ENCODE measurements around the gene PEAK3. TPM values are rescaled to one million over a fixed set of nuclear protein-coding genes. Genes with fewer than 3 reads are reported as not detected.

PEAK3 gene
- polyA plus RNA-seq, 1 of the 3 experiments (the other 2 are of a cell fraction) = not detected

GRCh38 chr19:2227415-2228156 lies 54.4 kb downstream of the PEAK3 start:
- CTCF ChIA-PET = interaction anchor here (1.2 to 2.3 kb wide), 4 partner anchors 10 to 88 kb away, joined by 3 to 6 read pairs (median 5); no protein-coding TSS in a partner anchor

GRCh38 chr19:2226840-2227360 lies 55.1 kb downstream of the PEAK3 start:
- Histone ChIP-seq H3K4me2 (no peak overlapping the region), H3F3A (replicated peaks; ENCODE audit: insufficient read depth) (peaks cover 20% of the 10 kb centered on the region), H3K4me1 (ENCODE audit: control insufficient read depth in 1 of 2, insufficient read depth in 2 of 2, low read depth in 1 of 2, low read length in 1 of 2) (peaks cover 0 to 10% of the 10 kb centered on the region in 2 experiments; a peak in 1 of 4 replicates), H3K27ac (ENCODE audit: low read depth in 2 of 2, low read length in 1 of 2) (no peak overlapping the region), H3K9ac (no peak overlapping the region), H3K36me3 (replicated peaks in 1 of 2; ENCODE audit: control insufficient read depth in 1 of 2, insufficient read depth in 2 of 2, low read length in 1 of 2) (peaks cover 8 to 59% of the 10 kb centered on the region in 2 experiments), H3K9me3 (no peaks in the 10 kb centered on the region), H3K79me2 (ENCODE audit: insufficient read depth) (0 out of 2 replicates have a peak, but pooled peaks cover 4% of the 10 kb centered on the region), H3K9me2 (no peaks in the 10 kb centered on the region), H4K20me1 (ENCODE audit: insufficient read depth) (no peaks in the 10 kb centered on the region), H3K27me3 (ENCODE audit: insufficient read depth) (no peaks in the 10 kb centered on the region), H3K4me3 (ENCODE audit: low read depth in 2 of 2, low read length in 1 of 2) (no peak overlapping the region), H2AFZ (ENCODE audit: low read depth) (no peak overlapping the region)
- POLR2A ChIA-PET = no interaction called here
- CTCF ChIA-PET = interaction anchor here (0.8 to 2.3 kb wide), 6 partner anchors 11 to 89 kb away, joined by 3 to 6 read pairs (median 4); no protein-coding TSS in a partner anchor
- no peak for DNase-seq
- 97% methylated on average over 32 of the region's 53 CpGs for WGBS (ENCODE audit: low lambda C conversion rate)
- TF ChIP-seq IRF3 (IDR thresholded peaks at IDR 0.05; ENCODE audit: low read depth, low read length) = no peak
- no peak for TF ChIP-seq ZBTB33 (IDR thresholded peaks at IDR 0.05; ENCODE audit: borderline replicate concordance, low read depth)
- no peak for TF ChIP-seq REST (IDR thresholded peaks at IDR 0.05; ENCODE audit: low read depth, low read length)
- TF ChIP-seq USF1 (IDR thresholded peaks at IDR 0.05; ENCODE audit: borderline replicate concordance, low read depth) = no peak
- no peak for TF ChIP-seq RXRA (IDR thresholded peaks at IDR 0.05; ENCODE audit: borderline replicate concordance, low read depth)
- no peak for TF ChIP-seq MXI1 (IDR thresholded peaks at IDR 0.05; ENCODE audit: low read depth, low read length)
- TF ChIP-seq ELF1 (IDR thresholded peaks at IDR 0.05) = no peak
- TF ChIP-seq TEAD4 (IDR thresholded peaks at IDR 0.05; ENCODE audit: borderline replicate concordance, insufficient read depth) = no peak

More at GRCh38 chr19:2227415-2228156, 54.4 kb downstream of the PEAK3 start:
- 95% methylated on average over 52 of the region's 67 CpGs for WGBS (ENCODE audit: low lambda C conversion rate)
- H3K4me3 ChIP-seq (ENCODE audit: low read depth in 2 of 2, low read length in 1 of 2) = no peak overlapping the region
- no peak overlapping the region for H3K9ac ChIP-seq
- POLR2A ChIA-PET = no interaction called here
- 0 out of 2 replicates have a peak, but pooled peaks cover 4% of the 10 kb centered on the region for H4K20me1 ChIP-seq (ENCODE audit: insufficient read depth)
- peaks cover 0 to 14% of the 10 kb centered on the region in 2 experiments; a peak in 1 of 4 replicates for H3K4me1 ChIP-seq (ENCODE audit: control insufficient read depth in 1 of 2, insufficient read depth in 2 of 2, low read depth in 1 of 2, low read length in 1 of 2)
- H3K9me2 ChIP-seq = no peaks in the 10 kb centered on the region
- H2AFZ ChIP-seq (ENCODE audit: low read depth) = no peak overlapping the region
- peaks cover 21% of the 10 kb centered on the region for H3F3A ChIP-seq (replicated peaks; ENCODE audit: insufficient read depth)
- peaks cover 9% of the 10 kb centered on the region; the same call in 1 of the 2 replicates for H3K79me2 ChIP-seq (ENCODE audit: insufficient read depth)
- no peaks in the 10 kb centered on the region for H3K9me3 ChIP-seq
- H3K27ac ChIP-seq (ENCODE audit: low read depth in 2 of 2, low read length in 1 of 2) = no peak overlapping the region
- no peak overlapping the region for H3K4me2 ChIP-seq
- H3K27me3 ChIP-seq (ENCODE audit: insufficient read depth) = no peaks in the 10 kb centered on the region
- peaks cover 8 to 58% of the 10 kb centered on the region in 2 experiments for H3K36me3 ChIP-seq (replicated peaks in 1 of 2; ENCODE audit: control insufficient read depth in 1 of 2, insufficient read depth in 2 of 2, low read length in 1 of 2)
- no peak for DNase-seq
- no peak for TF ChIP-seq YY1 (IDR thresholded peaks at IDR 0.05; ENCODE audit: low read depth)
- no peak for TF ChIP-seq RCOR1 (IDR thresholded peaks at IDR 0.05; ENCODE audit: low read length)
- no peak for TF ChIP-seq RAD21 (IDR thresholded peaks at IDR 0.05; ENCODE audit: low read length)
- no peak for TF ChIP-seq ELF1 (IDR thresholded peaks at IDR 0.05)
- no peak for TF ChIP-seq FOXJ3 (CRISPR knock-in tag; IDR thresholded peaks at IDR 0.05)
- TF ChIP-seq GATA2 (CRISPR knock-in tag; IDR thresholded peaks at IDR 0.05) = no peak
- TF ChIP-seq NFIC (IDR thresholded peaks at IDR 0.05; ENCODE audit: borderline replicate concordance) = no peak
- TF ChIP-seq POLR2AphosphoS5 (IDR thresholded peaks at IDR 0.05; ENCODE audit: low read depth, low read length) = no peak
- TF ChIP-seq RXRA (IDR thresholded peaks at IDR 0.05; ENCODE audit: borderline replicate concordance, low read depth) = no peak
- TF ChIP-seq TCF12 (IDR thresholded peaks at IDR 0.05) = no peak
- TF ChIP-seq MEF2A (IDR thresholded peaks at IDR 0.05; ENCODE audit: borderline replicate concordance, low read depth) = no peak
- TF ChIP-seq FOSL2 (IDR thresholded peaks at IDR 0.05; ENCODE audit: borderline replicate concordance, low read depth) = no peak
- TF ChIP-seq USF1 (IDR thresholded peaks at IDR 0.05; ENCODE audit: borderline replicate concordance, low read depth) = no peak
- TF ChIP-seq SMC3 (IDR thresholded peaks at IDR 0.05; ENCODE audit: low read depth, low read length) = no peak
- TF ChIP-seq MXI1 (IDR thresholded peaks at IDR 0.05; ENCODE audit: low read depth, low read length) = no peak

Measured in SK-N-SH (cell line).